ENCODE data around the gene BEND6. TPM values are rescaled to one million over a fixed set of nuclear protein-coding genes. Genes with fewer than 3 reads are reported as not detected.

The BEND6 gene
- total RNA-seq, 1 experiment from 2014 or later, result 8.0 TPM

DNA sequence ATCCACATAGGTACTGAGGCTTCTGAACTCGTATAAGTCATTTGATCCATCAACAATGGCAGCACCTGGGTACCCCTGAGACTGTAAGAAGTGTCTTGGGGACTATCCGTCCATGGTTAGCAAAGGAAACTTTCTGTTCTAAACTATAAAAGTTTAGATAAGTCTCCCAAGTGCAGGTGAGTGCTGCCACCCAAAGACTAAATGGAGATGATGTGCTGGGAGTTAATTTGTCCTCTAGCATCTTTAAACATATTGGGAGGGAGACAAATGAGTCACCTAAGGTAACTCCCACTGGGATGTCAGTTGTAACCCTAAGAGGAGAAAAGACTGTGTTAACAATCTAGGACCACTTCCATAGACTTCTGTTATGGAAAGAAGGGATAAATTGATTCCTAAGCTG is 6.2 kb downstream of the BEND6 start:
- ATAC-seq (no peak), DNase-seq (ENCODE audit: low read depth, low spot score) (no peak)
- Histone ChIP-seq H3K27me3 (ENCODE audit: control insufficient read depth, insufficient read depth, low read length) (no peaks in the 10 kb centered on the region), H3K9me3 (ENCODE audit: control insufficient read depth, insufficient read depth, low read depth, low read length) (no peaks in the 10 kb centered on the region), H3K27ac (ENCODE audit: low read length) (no peak overlapping the region), H3K4me3 (ENCODE audit: low read depth in 2 of 2, low read length in 2 of 2) (no peak overlapping the region), H3K36me3 (ENCODE audit: control insufficient read depth, insufficient read depth, low read length) (no peaks in the 10 kb centered on the region), H3K4me1 (ENCODE audit: control insufficient read depth, insufficient read depth, low read length) (peaks cover 18% of the 10 kb centered on the region)
- TF ChIP-seq, protein P1, sequence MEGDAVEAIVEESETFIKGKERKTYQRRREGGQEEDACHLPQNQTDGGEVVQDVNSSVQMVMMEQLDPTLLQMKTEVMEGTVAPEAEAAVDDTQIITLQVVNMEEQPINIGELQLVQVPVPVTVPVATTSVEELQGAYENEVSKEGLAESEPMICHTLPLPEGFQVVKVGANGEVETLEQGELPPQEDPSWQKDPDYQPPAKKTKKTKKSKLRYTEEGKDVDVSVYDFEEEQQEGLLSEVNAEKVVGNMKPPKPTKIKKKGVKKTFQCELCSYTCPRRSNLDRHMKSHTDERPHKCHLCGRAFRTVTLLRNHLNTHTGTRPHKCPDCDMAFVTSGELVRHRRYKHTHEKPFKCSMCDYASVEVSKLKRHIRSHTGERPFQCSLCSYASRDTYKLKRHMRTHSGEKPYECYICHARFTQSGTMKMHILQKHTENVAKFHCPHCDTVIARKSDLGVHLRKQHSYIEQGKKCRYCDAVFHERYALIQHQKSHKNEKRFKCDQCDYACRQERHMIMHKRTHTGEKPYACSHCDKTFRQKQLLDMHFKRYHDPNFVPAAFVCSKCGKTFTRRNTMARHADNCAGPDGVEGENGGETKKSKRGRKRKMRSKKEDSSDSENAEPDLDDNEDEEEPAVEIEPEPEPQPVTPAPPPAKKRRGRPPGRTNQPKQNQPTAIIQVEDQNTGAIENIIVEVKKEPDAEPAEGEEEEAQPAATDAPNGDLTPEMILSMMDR (IDR thresholded peaks at IDR 0.05), result peak; percentile 29; the same call in 1 of the 2 replicates
- TF ChIP-seq, protein P2, sequence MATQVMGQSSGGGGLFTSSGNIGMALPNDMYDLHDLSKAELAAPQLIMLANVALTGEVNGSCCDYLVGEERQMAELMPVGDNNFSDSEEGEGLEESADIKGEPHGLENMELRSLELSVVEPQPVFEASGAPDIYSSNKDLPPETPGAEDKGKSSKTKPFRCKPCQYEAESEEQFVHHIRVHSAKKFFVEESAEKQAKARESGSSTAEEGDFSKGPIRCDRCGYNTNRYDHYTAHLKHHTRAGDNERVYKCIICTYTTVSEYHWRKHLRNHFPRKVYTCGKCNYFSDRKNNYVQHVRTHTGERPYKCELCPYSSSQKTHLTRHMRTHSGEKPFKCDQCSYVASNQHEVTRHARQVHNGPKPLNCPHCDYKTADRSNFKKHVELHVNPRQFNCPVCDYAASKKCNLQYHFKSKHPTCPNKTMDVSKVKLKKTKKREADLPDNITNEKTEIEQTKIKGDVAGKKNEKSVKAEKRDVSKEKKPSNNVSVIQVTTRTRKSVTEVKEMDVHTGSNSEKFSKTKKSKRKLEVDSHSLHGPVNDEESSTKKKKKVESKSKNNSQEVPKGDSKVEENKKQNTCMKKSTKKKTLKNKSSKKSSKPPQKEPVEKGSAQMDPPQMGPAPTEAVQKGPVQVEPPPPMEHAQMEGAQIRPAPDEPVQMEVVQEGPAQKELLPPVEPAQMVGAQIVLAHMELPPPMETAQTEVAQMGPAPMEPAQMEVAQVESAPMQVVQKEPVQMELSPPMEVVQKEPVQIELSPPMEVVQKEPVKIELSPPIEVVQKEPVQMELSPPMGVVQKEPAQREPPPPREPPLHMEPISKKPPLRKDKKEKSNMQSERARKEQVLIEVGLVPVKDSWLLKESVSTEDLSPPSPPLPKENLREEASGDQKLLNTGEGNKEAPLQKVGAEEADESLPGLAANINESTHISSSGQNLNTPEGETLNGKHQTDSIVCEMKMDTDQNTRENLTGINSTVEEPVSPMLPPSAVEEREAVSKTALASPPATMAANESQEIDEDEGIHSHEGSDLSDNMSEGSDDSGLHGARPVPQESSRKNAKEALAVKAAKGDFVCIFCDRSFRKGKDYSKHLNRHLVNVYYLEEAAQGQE (IDR thresholded peaks at IDR 0.05; ENCODE audit: insufficient read depth in 1 of 2, low read depth in 2 of 2, low read length in 1 of 2), result no peak
- in situ Hi-C loops (cut with HindIII; ENCODE audit: low pct_unique_long_range_greater_than_20kb, low sequenced_read_pairs), result no loop called here
- no TSS peak for BruUV-seq (replicated peaks)
- CTCF ChIA-PET, result no interaction called here
- intact Hi-C loops (cut with micrococcal nuclease; ENCODE audit: unreplicated experiment), result no loop called here
- POLR2A ChIA-PET, result no interaction called here

DNA sequence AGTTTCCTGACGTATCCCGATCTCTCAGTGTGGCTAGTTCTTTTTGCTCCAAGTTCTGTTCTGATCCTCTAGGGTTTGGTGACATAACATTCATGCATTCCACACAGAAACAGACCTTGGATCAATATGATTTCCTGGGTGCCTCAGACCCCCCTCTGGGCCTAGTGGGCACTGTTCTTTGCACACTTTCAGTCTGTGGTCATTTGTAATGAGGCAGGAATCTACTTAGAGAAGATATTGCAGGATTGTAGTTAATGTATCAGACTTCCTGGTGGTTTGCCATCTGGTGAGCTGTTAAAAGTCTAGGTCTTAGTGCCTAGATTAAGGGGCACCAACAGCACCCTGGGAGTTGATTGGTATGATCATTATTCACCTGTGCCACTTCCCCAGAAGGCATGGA is 7.5 kb downstream of the BEND6 start:
- Histone ChIP-seq H3K27me3 (ENCODE audit: control insufficient read depth, insufficient read depth, low read length) (no peaks in the 10 kb centered on the region), H3K27ac (ENCODE audit: low read length) (no peak overlapping the region), H3K4me3 (ENCODE audit: low read depth in 2 of 2, low read length in 2 of 2) (no peak overlapping the region), H3K36me3 (ENCODE audit: control insufficient read depth, insufficient read depth, low read length) (no peaks in the 10 kb centered on the region), H3K4me1 (ENCODE audit: control insufficient read depth, insufficient read depth, low read length) (peaks cover 10% of the 10 kb centered on the region; the same call in 1 of the 2 replicates), H3K9me3 (ENCODE audit: control insufficient read depth, insufficient read depth, low read depth, low read length) (no peaks in the 10 kb centered on the region)
- intact Hi-C loops (cut with micrococcal nuclease; ENCODE audit: unreplicated experiment), result no loop called here
- DNase-seq (ENCODE audit: low read depth, low spot score), result no peak
- BruUV-seq (replicated peaks), result no TSS peak
- in situ Hi-C loops (cut with HindIII; ENCODE audit: low pct_unique_long_range_greater_than_20kb, low sequenced_read_pairs), result no loop called here
- ChIA-PET POLR2A (no interaction called here), CTCF (interaction anchor here (1.0 kb wide), 1 partner anchor 62 kb away, joined by 4 read pairs; no protein-coding TSS in a partner anchor)
- no peak for TF ChIP-seq POLR2AphosphoS5 (IDR thresholded peaks at IDR 0.05; ENCODE audit: low read depth, low read length)
- ATAC-seq, result no peak

DNA sequence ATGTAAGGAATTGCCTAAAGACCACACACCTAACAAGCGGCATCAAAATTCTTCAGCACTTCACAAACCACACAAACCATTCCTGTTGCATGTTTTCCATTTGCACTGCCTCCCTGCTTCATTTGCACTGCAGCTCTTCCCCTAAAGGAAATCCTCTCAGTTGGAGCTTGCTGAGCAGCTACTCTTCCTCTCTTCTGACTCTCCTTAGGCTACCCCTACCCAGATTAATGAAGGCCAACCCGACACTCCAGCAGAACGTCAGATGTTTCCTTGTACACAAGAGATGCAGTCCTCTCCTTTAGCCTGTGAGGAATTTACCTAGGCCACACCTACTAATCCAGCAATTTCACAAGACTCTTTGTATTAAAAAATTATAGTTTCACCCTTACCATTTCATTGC is 8.1 kb downstream of the BEND6 start:
- ATAC-seq, result no peak
- POLR2A ChIA-PET, result no interaction called here

More for the DNA sequence above, 8.1 kb downstream of the BEND6 start:
- Histone ChIP-seq H3K4me1 (ENCODE audit: control insufficient read depth, insufficient read depth, low read length) (peaks cover 10% of the 10 kb centered on the region; the same call in 1 of the 2 replicates), H3K36me3 (ENCODE audit: control insufficient read depth, insufficient read depth, low read length) (no peaks in the 10 kb centered on the region), H3K4me3 (ENCODE audit: low read depth in 2 of 2, low read length in 2 of 2) (no peak overlapping the region), H3K27me3 (ENCODE audit: control insufficient read depth, insufficient read depth, low read length) (no peaks in the 10 kb centered on the region), H3K9me3 (ENCODE audit: control insufficient read depth, insufficient read depth, low read depth, low read length) (no peaks in the 10 kb centered on the region), H3K27ac (ENCODE audit: low read length) (no peak overlapping the region)
- CTCF ChIA-PET, result no interaction called here
- in situ Hi-C loops (cut with HindIII; ENCODE audit: low pct_unique_long_range_greater_than_20kb, low sequenced_read_pairs) (no loop called here), intact Hi-C loops (cut with micrococcal nuclease; ENCODE audit: unreplicated experiment) (no loop called here)
- no TSS peak for BruUV-seq (replicated peaks)
- no peak for DNase-seq (ENCODE audit: low read depth, low spot score)
- TF ChIP-seq TCF7L2 (IDR thresholded peaks at IDR 0.05; ENCODE audit: low read depth, low read length), result no peak
